ENCODE data around the gene RNF166. TPM values are rescaled to one million over a fixed set of nuclear protein-coding genes. Genes with fewer than 3 reads are reported as not detected.
A peak's percentile ranks its signal among the peaks of the same experiment; 100 is the strongest.

Gene RNF166
- total and polyA plus RNA-seq, 5 donors: 15.0 to 23.8 (median 18.4) TPM

- peak in 1 of 2 donors; percentile 1 for ATAC-seq
- WGBS: 52% methylated on average over 26 of the region's 26 CpGs
- intact Hi-C loops (cut with DNase I): no loop called here
Measured at GRCh38 chr16:88703486-88704309, 2.5 kb downstream of the RNF166 start.

DNA sequence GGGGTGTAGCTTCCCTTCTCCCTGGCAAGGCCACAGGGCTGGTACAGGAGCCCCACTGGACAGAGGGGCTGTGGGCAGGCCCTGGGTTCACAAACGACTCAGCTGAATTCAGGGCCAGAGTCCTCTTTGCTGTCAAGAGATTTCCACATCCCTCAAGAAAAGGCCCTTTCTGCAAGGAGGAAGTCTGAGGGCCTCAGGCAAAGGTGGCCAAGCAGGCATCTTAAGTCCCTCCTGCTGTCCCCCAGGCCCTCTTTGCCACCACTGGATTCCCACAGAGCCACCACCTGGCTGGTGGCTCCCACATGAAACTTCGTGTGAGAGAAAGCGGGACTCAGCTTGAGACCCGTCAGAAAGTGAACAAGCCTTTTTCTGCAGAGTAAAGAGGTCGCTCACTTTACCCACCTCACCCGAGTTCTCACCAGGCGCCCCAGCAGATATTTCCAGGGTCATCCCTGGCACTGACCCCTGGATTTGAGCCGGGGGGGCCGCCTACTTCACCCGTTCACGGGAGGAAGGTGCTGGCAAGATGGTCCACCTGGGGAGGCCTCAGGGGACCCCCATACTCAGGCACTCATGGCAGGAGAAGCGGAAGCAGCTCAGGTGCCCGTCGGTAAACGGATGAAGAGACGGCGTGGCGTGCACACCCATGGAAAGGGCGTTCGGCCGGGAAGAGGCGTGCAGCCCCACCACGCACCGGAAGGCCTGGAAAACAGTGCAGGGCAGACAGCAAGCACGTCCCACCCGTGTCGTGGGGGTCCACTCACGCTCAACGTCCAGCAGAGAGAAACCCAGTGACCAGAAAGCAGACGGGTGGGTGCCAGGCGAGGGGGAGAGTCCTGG, 3.6 kb downstream of the RNF166 start:
- H3K4me1 ChIP-seq (ENCODE audit: control insufficient read depth, insufficient read depth, low read length): peaks cover 9% of the 10 kb centered on the region
- H3K27ac ChIP-seq (ENCODE audit: low read length): no peak overlapping the region

More at GRCh38 chr16:88703486-88704309, 2.5 kb downstream of the RNF166 start:
- no peaks in the 10 kb centered on the region for H3K27me3 ChIP-seq (ENCODE audit: control insufficient read depth, insufficient read depth)
- H3K27ac ChIP-seq (ENCODE audit: low read length): peak overlapping the region; percentile 36
- peaks cover 9% of the 10 kb centered on the region for H3K4me1 ChIP-seq (ENCODE audit: control insufficient read depth, insufficient read depth, low read length)
- DNase-seq: peak; percentile 57 to 87 (median 86)
- no peaks in the 10 kb centered on the region for H3K9me3 ChIP-seq (ENCODE audit: control insufficient read depth, low read length)
- no peak overlapping the region for H3K4me3 ChIP-seq (ENCODE audit: low read length)

DNA sequence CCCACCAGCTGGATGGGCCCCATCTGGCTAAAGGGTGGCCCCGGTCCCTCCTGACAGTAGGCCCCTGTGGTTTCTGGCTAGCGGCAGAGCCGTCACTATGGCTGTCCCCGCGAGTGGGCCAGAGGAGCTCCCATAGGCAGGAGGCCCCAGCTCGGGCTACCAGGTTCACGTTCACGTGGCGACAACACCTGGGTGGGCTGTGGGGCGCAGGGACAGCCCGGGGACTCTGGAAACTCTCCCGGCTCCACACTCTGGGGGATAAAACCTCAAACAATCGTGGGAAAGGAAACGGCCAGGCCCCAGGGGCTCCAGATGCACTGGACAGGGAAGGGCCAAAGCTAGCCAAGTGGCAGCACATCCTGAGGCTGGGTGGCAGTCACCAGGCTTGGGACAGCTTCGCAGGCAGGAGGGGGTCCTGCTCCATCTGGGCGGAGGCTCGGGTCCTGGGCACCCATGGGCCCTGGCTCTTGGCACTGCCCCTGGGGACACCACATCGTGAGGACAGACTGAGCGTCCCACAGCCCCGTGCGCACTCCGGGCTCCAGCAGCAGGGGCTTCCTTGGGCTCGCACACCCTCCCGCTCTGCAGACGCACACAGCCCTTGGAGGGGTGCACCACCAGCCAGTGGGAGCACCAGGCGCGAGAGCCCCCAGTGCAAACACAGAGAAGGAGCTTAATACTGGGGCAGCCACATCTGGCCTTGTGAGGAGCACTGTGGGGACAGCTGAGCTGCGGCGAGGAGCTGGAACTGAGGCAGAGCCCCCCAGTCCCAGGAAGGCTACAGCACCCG, 4.4 kb downstream of the RNF166 start:
- no peak overlapping the region for H3K4me3 ChIP-seq (ENCODE audit: low read length)

More for the DNA sequence above, 3.6 kb downstream of the RNF166 start:
- no peaks in the 10 kb centered on the region for H3K9me3 ChIP-seq (ENCODE audit: control insufficient read depth, low read length)
- intact Hi-C loops (cut with DNase I): no loop called here
- ATAC-seq: no peak
- H3K27me3 ChIP-seq (ENCODE audit: control insufficient read depth, insufficient read depth): no peaks in the 10 kb centered on the region
- 79% methylated on average over 31 of the region's 31 CpGs for WGBS
- no peak overlapping the region for H3K4me3 ChIP-seq (ENCODE audit: low read length)
- DNase-seq: no peak

DNA sequence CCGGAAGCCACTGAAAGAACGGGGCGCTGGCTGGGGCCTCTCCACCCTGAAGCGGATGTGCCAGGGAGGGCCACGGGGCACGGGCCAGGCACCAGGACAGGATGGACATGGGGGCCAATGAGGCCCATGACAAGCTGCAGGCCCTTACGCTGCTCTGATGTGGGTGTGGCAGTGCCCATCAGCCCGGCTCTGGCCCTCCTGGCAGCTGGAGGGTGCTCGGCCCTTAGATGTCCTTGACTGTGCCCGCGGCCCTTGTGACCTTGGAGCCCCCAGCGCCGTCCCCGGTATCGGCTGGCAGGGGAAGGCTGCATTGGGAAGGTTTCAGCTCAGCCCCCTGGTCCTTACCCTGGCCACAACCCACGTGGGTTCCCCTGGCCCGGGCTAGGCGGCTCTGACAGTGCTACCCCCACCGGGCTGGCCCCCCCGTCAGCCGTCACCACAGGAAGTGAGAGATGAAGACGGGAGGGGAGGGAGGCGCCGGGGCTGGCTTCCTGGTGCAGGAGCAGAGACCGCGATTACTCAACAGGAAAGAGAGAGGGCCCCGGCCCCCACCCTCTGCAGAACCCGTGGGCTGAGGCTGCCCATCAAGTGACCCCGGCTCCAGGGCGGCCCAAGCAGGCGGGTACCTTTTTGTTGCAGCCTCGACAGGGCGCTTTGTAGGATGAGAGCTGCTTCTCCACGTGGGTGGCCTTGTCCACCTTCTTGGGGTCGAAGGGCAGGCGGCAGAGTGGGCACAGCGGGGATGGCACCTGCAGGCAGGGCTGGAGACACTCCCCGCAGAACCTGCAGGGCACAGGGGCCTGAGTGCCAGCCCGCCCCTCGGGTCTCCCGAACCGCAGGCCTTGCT, 5.3 kb downstream of the RNF166 start:
- Histone ChIP-seq H3K9me3 (ENCODE audit: control insufficient read depth, low read length) (no peaks in the 10 kb centered on the region), H3K27me3 (ENCODE audit: control insufficient read depth, insufficient read depth) (no peaks in the 10 kb centered on the region), H3K27ac (ENCODE audit: low read length) (peak overlapping the region; percentile 19), H3K4me1 (ENCODE audit: control insufficient read depth, insufficient read depth, low read length) (peaks cover 4% of the 10 kb centered on the region), H3K4me3 (ENCODE audit: low read length) (no peak overlapping the region)
- DNase-seq: peak; percentile 90 to 97 (median 96)
- ATAC-seq: peak; percentile 85 to 89
- intact Hi-C loops (cut with DNase I): no loop called here
- WGBS: 46% methylated on average over 42 of the region's 42 CpGs

More for the DNA sequence above, 4.4 kb downstream of the RNF166 start:
- H3K27me3 ChIP-seq (ENCODE audit: control insufficient read depth, insufficient read depth): no peaks in the 10 kb centered on the region
- intact Hi-C loops (cut with DNase I): no loop called here
- H3K9me3 ChIP-seq (ENCODE audit: control insufficient read depth, low read length): no peaks in the 10 kb centered on the region
- peak overlapping the region; percentile 19 for H3K27ac ChIP-seq (ENCODE audit: low read length)
- WGBS: 62% methylated on average over 30 of the region's 30 CpGs
- ATAC-seq (no peak), DNase-seq (no peak)
- H3K4me1 ChIP-seq (ENCODE audit: control insufficient read depth, insufficient read depth, low read length): peaks cover 4% of the 10 kb centered on the region

DNA sequence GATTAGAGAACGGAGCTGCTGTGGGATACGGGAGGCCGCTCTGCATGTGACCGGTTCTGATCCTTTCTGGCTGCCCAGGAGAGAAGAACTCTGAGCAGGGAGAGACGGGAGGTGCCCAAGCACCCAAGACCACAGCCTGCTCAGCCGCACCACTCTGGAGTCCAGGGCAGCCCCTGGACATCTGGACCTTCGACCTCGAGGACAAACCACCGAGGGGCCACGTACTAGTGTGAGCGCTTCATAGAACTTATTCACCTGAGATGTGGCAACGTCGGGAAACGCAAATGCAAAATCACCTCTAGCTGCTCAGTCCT, 5.9 kb downstream of the RNF166 start:
- H3K4me3 ChIP-seq (ENCODE audit: low read length): no peak overlapping the region
- intact Hi-C loops (cut with DNase I): no loop called here
- WGBS: 72% methylated on average over 14 of the region's 14 CpGs
- DNase-seq (no peak), ATAC-seq (no peak)
- peaks cover 3% of the 10 kb centered on the region for H3K4me1 ChIP-seq (ENCODE audit: control insufficient read depth, insufficient read depth, low read length)
- no peaks in the 10 kb centered on the region for H3K9me3 ChIP-seq (ENCODE audit: control insufficient read depth, low read length)
- H3K27me3 ChIP-seq (ENCODE audit: control insufficient read depth, insufficient read depth): no peaks in the 10 kb centered on the region
- H3K27ac ChIP-seq (ENCODE audit: low read length): no peak overlapping the region

DNA sequence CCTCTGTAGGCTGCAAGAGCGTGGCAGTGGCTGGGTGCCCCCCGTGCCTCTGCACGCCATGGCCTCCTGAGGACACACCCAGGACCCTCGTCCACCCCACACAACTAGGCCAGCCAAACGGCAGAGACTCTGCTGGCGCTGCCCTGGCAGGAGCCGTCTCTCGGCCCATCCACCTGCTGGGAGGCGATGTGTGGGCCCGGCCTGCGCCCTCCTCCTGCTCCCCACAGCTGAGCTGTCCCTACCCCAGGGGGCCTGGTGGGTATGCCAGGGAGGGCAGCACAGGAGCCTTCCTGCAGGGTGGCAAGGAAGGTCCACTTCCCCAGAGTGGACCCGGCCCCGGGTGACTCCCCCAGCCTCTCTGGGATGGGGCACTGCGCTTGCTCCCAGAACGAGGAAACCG, 7.0 kb downstream of the RNF166 start:
- Histone ChIP-seq H3K9me3 (ENCODE audit: control insufficient read depth, low read length) (no peaks in the 10 kb centered on the region), H3K4me1 (ENCODE audit: control insufficient read depth, insufficient read depth, low read length) (no peaks in the 10 kb centered on the region), H3K27ac (ENCODE audit: low read length) (no peak overlapping the region), H3K27me3 (ENCODE audit: control insufficient read depth, insufficient read depth) (no peaks in the 10 kb centered on the region), H3K4me3 (ENCODE audit: low read length) (no peak overlapping the region)
- DNase-seq (no peak), ATAC-seq (no peak)
- intact Hi-C loops (cut with DNase I): no loop called here
- WGBS: 94% methylated on average over 16 of the region's 16 CpGs

DNA sequence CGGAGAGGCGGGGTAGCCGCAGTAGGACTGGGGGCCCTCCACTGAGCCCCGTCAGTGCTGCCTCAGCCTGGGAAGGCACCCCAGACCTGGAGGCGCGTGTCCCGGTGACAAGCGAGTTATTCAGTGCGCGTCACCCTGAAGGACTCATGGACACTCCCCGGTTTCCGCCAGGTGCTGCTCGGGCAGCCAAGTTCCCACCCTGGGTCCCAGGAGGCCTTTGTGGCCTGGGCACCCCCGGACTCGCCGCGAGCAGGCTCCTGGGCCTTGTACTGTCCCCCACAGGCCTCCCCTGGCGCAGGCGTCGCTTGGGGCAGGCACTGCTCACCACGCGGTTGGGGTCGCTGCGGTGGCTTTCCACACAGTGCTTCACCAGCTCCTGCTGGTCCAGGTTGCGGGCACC, 7.6 kb downstream of the RNF166 start:
- Histone ChIP-seq H3K27ac (ENCODE audit: low read length) (no peak overlapping the region), H3K4me3 (ENCODE audit: low read length) (no peak overlapping the region), H3K9me3 (ENCODE audit: control insufficient read depth, low read length) (no peaks in the 10 kb centered on the region), H3K27me3 (ENCODE audit: control insufficient read depth, insufficient read depth) (no peaks in the 10 kb centered on the region), H3K4me1 (ENCODE audit: control insufficient read depth, insufficient read depth, low read length) (no peaks in the 10 kb centered on the region)
- no peak for ATAC-seq
- DNase-seq: no peak
- 97% methylated on average over 25 of the region's 25 CpGs for WGBS
- intact Hi-C loops (cut with DNase I): no loop called here

DNA sequence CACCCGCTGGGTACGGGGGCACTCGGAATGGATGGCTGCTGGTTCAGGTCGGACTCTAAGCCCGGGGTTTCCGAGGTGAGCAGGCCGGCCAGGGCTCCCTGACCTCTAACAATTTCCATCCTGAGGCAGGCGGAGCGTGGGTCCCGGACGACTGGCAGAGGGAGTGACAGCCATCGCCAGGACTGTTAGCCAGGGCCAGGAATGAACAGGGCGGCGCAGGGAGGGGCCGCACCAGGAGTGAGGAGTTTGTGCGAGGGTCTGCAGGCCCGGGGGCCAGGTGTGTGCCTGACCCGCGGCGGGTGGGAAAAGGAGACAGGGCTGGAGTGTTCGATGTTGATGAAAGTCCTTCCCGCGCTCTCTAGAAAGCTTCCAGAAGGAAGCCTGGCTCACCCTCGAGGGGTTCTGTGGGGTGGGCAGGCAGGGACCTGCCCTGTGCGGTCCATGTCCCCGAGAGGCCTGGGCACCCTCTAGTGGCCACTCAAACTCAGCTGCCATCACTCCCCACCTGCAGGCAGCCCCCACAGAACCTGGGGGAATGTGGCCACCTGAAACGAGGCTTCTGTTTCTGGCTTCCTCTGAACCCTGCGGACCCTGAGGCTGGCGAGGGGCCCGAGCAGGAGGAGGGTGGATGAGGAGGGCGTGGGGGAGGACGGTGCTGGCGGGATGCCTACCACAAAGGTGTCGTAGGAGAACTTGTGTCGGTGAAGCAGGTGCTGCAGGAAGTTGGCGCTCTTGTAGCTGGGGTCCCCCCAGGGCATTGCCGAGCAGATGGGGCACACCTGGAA, 8.2 kb downstream of the RNF166 start:
- no peaks in the 10 kb centered on the region for H3K4me1 ChIP-seq (ENCODE audit: control insufficient read depth, insufficient read depth, low read length)
- intact Hi-C loops (cut with DNase I): no loop called here
- no peak overlapping the region for H3K4me3 ChIP-seq (ENCODE audit: low read length)
- H3K27me3 ChIP-seq (ENCODE audit: control insufficient read depth, insufficient read depth): no peaks in the 10 kb centered on the region
- no peaks in the 10 kb centered on the region for H3K9me3 ChIP-seq (ENCODE audit: control insufficient read depth, low read length)
- no peak for DNase-seq
- WGBS: 83% methylated on average over 37 of the region's 37 CpGs
- ATAC-seq: no peak
- no peak overlapping the region for H3K27ac ChIP-seq (ENCODE audit: low read length)

DNA sequence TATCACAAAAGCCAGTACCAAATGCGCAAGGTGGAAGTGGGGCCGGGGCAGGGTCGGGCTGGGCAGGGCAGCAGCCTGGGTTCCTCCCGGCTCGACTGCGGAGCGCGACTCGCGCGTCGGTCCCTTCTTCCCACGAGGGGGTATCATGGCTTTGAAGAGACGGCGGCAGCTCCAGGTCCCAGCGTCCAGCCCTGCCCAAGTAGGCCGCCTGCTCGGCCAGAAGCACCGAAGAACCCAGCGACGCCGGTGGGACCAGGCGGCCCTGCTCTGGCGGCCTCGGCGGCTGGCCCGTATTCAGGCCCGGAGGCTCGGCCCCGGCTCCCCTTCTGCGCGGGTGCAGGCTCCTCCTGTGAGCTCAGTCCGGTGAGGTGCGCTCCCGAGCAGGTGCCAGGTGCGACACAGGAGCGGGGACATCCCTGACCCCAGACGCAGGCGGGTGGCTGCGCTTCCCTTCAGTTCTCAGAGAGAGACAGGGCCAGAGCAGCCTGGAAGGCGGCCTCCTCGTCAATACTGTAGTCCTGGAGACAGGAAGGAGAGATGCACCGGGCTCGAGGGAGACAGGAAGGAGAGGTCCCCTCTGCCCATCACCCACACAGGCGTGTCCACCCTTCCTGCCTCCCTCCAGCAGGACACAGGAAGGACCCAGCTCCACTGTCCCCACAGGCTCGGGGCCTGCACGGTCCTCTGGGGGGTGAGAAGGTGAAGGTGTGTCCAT, 8.9 kb downstream of the RNF166 start:
- Histone ChIP-seq H3K27ac (ENCODE audit: low read length) (no peak overlapping the region), H3K4me1 (ENCODE audit: control insufficient read depth, insufficient read depth, low read length) (no peaks in the 10 kb centered on the region), H3K4me3 (ENCODE audit: low read length) (no peak overlapping the region), H3K27me3 (ENCODE audit: control insufficient read depth, insufficient read depth) (no peaks in the 10 kb centered on the region), H3K9me3 (ENCODE audit: control insufficient read depth, low read length) (no peaks in the 10 kb centered on the region)
- DNase-seq (peak in 1 of 3 donors; percentile 63), ATAC-seq (no peak)
- intact Hi-C loops (cut with DNase I): no loop called here
- whole genome bisulfite sequencing: 86% methylated on average over 47 of the region's 47 CpGs
